SU-DHL-6 (cell line): Measurements from ENCODE around the gene VSX1.

Source experiments
- H2AFZ ChIP-seq: fragments of 200-600 bp; sonication (generic); 2 replicates; pipeline ENCODE4 v1.6.1; 2014; ENCODE audit warnings: low read depth, mild to moderate bottlenecking, moderate library complexity, mixed read lengths, antibody characterized with exemption, low read length; ENCODE audit not compliant: severe bottlenecking
- H3F3A ChIP-seq: fragments of 200-600 bp; shearing (Covaris generic); 2 replicates; pipeline ENCODE4 v1.6.0; 2016; ENCODE audit warnings: antibody characterized with exemption, mild to moderate bottlenecking; ENCODE audit not compliant: insufficient read depth
- H3K27ac ChIP-seq: fragments of 200-600 bp; sonication (generic); 2 replicates; pipeline ENCODE4 v1.5.1; 2016; ENCODE audit warnings: low read depth, mild to moderate bottlenecking, low read length, moderate library complexity, mixed read lengths
- H3K27me3 ChIP-seq: fragments of 200-600 bp; sonication (generic), shearing (Covaris generic); 2 replicates; pipeline ENCODE4 v1.6.0; 2014; ENCODE audit warnings: mild to moderate bottlenecking, low read length
- H3K36me3 ChIP-seq: fragments of 200-600 bp; sonication (generic); 2 replicates; pipeline ENCODE4 v1.6.1; 2014; ENCODE audit warnings: mild to moderate bottlenecking, low read length, mixed read lengths
- H3K4me2 ChIP-seq: fragments of 300-600, 200-600 bp; shearing (Covaris generic), sonication (generic); 2 replicates; pipeline ENCODE4 v1.6.0; 2014; ENCODE audit warnings: low read length, low read depth, mild to moderate bottlenecking; ENCODE audit not compliant: poor library complexity, severe bottlenecking
- H3K4me3 ChIP-seq: fragments of 200-600 bp; sonication (generic); 2 replicates; pipeline ENCODE4 v1.5.1; 2014; ENCODE audit warnings: antibody characterized with exemption, low read length, mild to moderate bottlenecking, mixed read lengths; ENCODE audit not compliant: insufficient read depth, poor library complexity, severe bottlenecking
- H3K79me2 ChIP-seq: fragments of 200-600 bp; sonication (generic); 2 replicates; pipeline ENCODE4 v1.6.1; 2014; ENCODE audit warnings: mild to moderate bottlenecking, low read length, moderate library complexity; ENCODE audit not compliant: insufficient read depth
- H3K9ac ChIP-seq: fragments of 200-600 bp; sonication (generic); 2 replicates; pipeline ENCODE4 v1.7.0; 2014; ENCODE audit warnings: mild to moderate bottlenecking, low read length
- H3K9me2 ChIP-seq: fragments of 200-600 bp; sonication (generic); replicated peaks from 2 replicates; pipeline ENCODE4 v1.6.1; 2014; ENCODE audit warnings: low read length; ENCODE audit not compliant: insufficient read depth
- H3K9me3 ChIP-seq: fragments of 200-600 bp; sonication (generic); 2 replicates; pipeline ENCODE4 v1.6.1; 2014; ENCODE audit warnings: low read length, mixed read lengths; ENCODE audit not compliant: insufficient read depth
- H4K20me1 ChIP-seq: fragments of 200-600 bp; sonication (generic); 2 replicates; pipeline ENCODE4 v1.6.1; 2014; ENCODE audit warnings: low read depth, mild to moderate bottlenecking, antibody characterized with exemption, low read length, moderate library complexity, mixed read lengths
- CTCF ChIP-seq: fragments of 200-600 bp; sonication (generic); IDR thresholded peaks from one replicate; pipeline ENCODE4 v1.5.1; 2017; ENCODE audit warnings: antibody characterized with exemption, mild to moderate bottlenecking, low read length, moderate library complexity; ENCODE audit not compliant: insufficient read depth, poor library complexity, severe bottlenecking
- EZH2phosphoT487 ChIP-seq: fragments of 200-600 bp; sonication (generic), shearing (Covaris generic); conservative IDR thresholded peaks from 2 replicates; pipeline ENCODE4 v1.6.1; 2018; ENCODE audit warnings: mild to moderate bottlenecking, antibody characterized with exemption, low read length, moderate library complexity, mixed read lengths

The VSX1 gene

GRCh38 chr20:25056690-25057233, 25.2 kb downstream of the VSX1 start:
- Histone ChIP-seq H3K9ac (no peak overlapping the region), H4K20me1 (no peaks in the 10 kb centered on the region), H2AFZ (no peak overlapping the region), H3K27me3 (no peaks in the 10 kb centered on the region; the same call in 1 of the 2 replicates), H3K4me2 (peak overlapping the region; percentile 66), H3K27ac (no peak overlapping the region), H3K9me3 (no peaks in the 10 kb centered on the region), H3K4me3 (no peak overlapping the region), H3F3A (no peaks in the 10 kb centered on the region), H3K79me2 (no peaks in the 10 kb centered on the region), H3K9me2 (no peaks in the 10 kb centered on the region), H3K36me3 (no peaks in the 10 kb centered on the region)
- no peak for TF ChIP-seq EZH2phosphoT487
- no peak for TF ChIP-seq CTCF

- H2AFZ ChIP-seq: no peak overlapping the region
- H3K9me3 ChIP-seq: no peaks in the 10 kb centered on the region
- H3K27me3 ChIP-seq: no peaks in the 10 kb centered on the region; the same call in 1 of the 2 replicates
- H4K20me1 ChIP-seq: no peaks in the 10 kb centered on the region
- H3K9me2 ChIP-seq: no peaks in the 10 kb centered on the region
- TF ChIP-seq CTCF (no peak), EZH2phosphoT487 (no peak)
- no peak overlapping the region for H3K9ac ChIP-seq
- H3K4me2 ChIP-seq: no peak overlapping the region
- H3K36me3 ChIP-seq: no peaks in the 10 kb centered on the region
- no peak overlapping the region for H3K27ac ChIP-seq
- no peaks in the 10 kb centered on the region for H3F3A ChIP-seq
- H3K79me2 ChIP-seq: no peaks in the 10 kb centered on the region
- no peak overlapping the region for H3K4me3 ChIP-seq
Measured at GRCh38 chr20:25055711-25056495, 26.0 kb downstream of the VSX1 start.

- H3K9me3 ChIP-seq: no peaks in the 10 kb centered on the region
- no peak overlapping the region for H3K27ac ChIP-seq
- no peak overlapping the region for H3K4me2 ChIP-seq
- H3K4me3 ChIP-seq: no peak overlapping the region
- no peak overlapping the region for H3K9ac ChIP-seq
- H2AFZ ChIP-seq: no peak overlapping the region
- TF ChIP-seq CTCF (no peak), EZH2phosphoT487 (no peak)
- H3F3A ChIP-seq: no peaks in the 10 kb centered on the region
- H3K36me3 ChIP-seq: no peaks in the 10 kb centered on the region
- H3K9me2 ChIP-seq: no peaks in the 10 kb centered on the region
- H3K27me3 ChIP-seq: no peaks in the 10 kb centered on the region; the same call in 1 of the 2 replicates
- H3K79me2 ChIP-seq: no peaks in the 10 kb centered on the region
- no peaks in the 10 kb centered on the region for H4K20me1 ChIP-seq
Measured at GRCh38 chr20:25054995-25055629, 26.8 kb downstream of the VSX1 start.
